ENCODE measurements around the gene ITPRIP.

Gene ITPRIP

GRCh38 chr10:104324931-104325330 lies 13.3 kb downstream of the ITPRIP start:
- no peak for DNase-seq

- peak; percentile 27 to 62 for DNase-seq
These were observed 14.0 kb downstream of the ITPRIP start for GRCh38 chr10:104324221-104324686.

GRCh38 chr10:104323760-104324201 lies 14.5 kb downstream of the ITPRIP start:
- no peak for DNase-seq

- DNase-seq = no peak
These were observed 15.2 kb downstream of the ITPRIP start for GRCh38 chr10:104323085-104323484.

- peak in 1 of 2 donors; percentile 24 for DNase-seq
These were observed 15.9 kb downstream of the ITPRIP start for GRCh38 chr10:104322416-104322782.

- no peak for DNase-seq
These were observed 16.4 kb downstream of the ITPRIP start for GRCh38 chr10:104321725-104322415.

GRCh38 chr10:104321226-104321625 lies 17.0 kb downstream of the ITPRIP start:
- no peak for DNase-seq

GRCh38 chr10:104318810-104319741 lies 19.2 kb downstream of the ITPRIP start:
- no peak for DNase-seq

GRCh38 chr10:104318326-104318725 lies 19.9 kb downstream of the ITPRIP start:
- no peak for DNase-seq

- no peak for DNase-seq
These were observed 20.5 kb downstream of the ITPRIP start for GRCh38 chr10:104317726-104318299.

GRCh38 chr10:104317269-104317710 lies 21.0 kb downstream of the ITPRIP start:
- no peak for DNase-seq

- no peak for DNase-seq
These were observed 21.8 kb downstream of the ITPRIP start for GRCh38 chr10:104316321-104317099.

- no peak for DNase-seq
These were observed 22.8 kb downstream of the ITPRIP start for GRCh38 chr10:104315486-104315921.

- DNase-seq = no peak
These were observed 23.4 kb downstream of the ITPRIP start for GRCh38 chr10:104314591-104315485.

- no peak for DNase-seq
These were observed 27.0 kb downstream of the ITPRIP start for GRCh38 chr10:104311184-104311720.

GRCh38 chr10:104309980-104310978 lies 28.0 kb downstream of the ITPRIP start:
- DNase-seq = no peak

GRCh38 chr10:104308439-104308903 lies 29.8 kb downstream of the ITPRIP start:
- no peak for DNase-seq

GRCh38 chr10:104307576-104308438 lies 30.5 kb downstream of the ITPRIP start:
- no peak for DNase-seq

GRCh38 chr10:104306897-104307296 lies 31.4 kb downstream of the ITPRIP start:
- no peak for DNase-seq

Data from bone marrow (tissue), 2 donors.